HepG2 (cell line): ENCODE measurements around the gene FAM20C. TPM values are rescaled to one million over a fixed set of nuclear protein-coding genes. Genes with fewer than 3 reads are reported as not detected.

Experiments used
- ATAC-seq: fragments of 200-7000 bp; cut with Tn5 transposase; 3 replicates; pipeline ENCODE4 v1.9.1; 2020; ENCODE audit warnings: mild to moderate bottlenecking, moderate library complexity
- BruUV-seq: library from RNA; stranded (reverse); fragments of 400-500 nt; replicated peaks from 2 replicates; lab custom pipeline; 2021; lab: Mats Ljungman, UMichigan
- CTCF ChIA-PET: fragments of 300-600 bp; formaldehyde crosslinking; extraction: SDS; loops from one replicate; lab custom pipeline; 2021; ENCODE audit warnings: low total read pairs, inconsistent platforms, low intra/inter-chr PET ratio; lab: Yijun Ruan, JAX
- POLR2A ChIA-PET: fragments of 350-600 bp; sonication (Branson Sonifier 250); formaldehyde crosslinking; loops from one replicate; lab custom pipeline; 2020; ENCODE audit warnings: antibody characterized with exemption, inconsistent platforms; lab: Yijun Ruan, JAX
- DNase-seq: peaks from one replicate; pipeline ENCODE4 v3.0.0-alpha.2; 2015; ENCODE audit warnings: low spot score
- FAIRE-seq: peaks from 3 replicates; lab custom pipeline; 2011; peaks lifted over from hg19 to GRCh38; lab: Jason Lieb, UNC
- H2AFZ ChIP-seq: one replicate; pipeline ENCODE4 v1.6.1; 2011; ENCODE audit warnings: low read length, inconsistent platforms
- H3K27ac ChIP-seq: fragments of 300-600 bp; 3 replicates; pipeline ENCODE4 v1.8.0; 2011; ENCODE audit warnings: mixed run types, mild to moderate bottlenecking, mixed read lengths, low read length, inconsistent platforms; ENCODE audit not compliant: insufficient read depth; ENCODE audit errors: extremely low read length
- H3K27me3 ChIP-seq, 2 experiments: fragments of 200-600 bp in 1 of 2; 2 replicates in 1 of 2; 3 replicates in 1 of 2; pipeline versions ENCODE4 v1.6.0 to v1.8.0; 2011; ENCODE audit warnings: low read length in 2 of 2, mild to moderate bottlenecking in 2 of 2, moderate library complexity in 2 of 2, inconsistent platforms in 1 of 2; ENCODE audit not compliant: insufficient read depth in 2 of 2, control insufficient read depth in 1 of 2
- H3K36me3 ChIP-seq, 2 experiments: fragments of 200-600 bp in 1 of 2; replicated peaks in 1 of 2; 2 replicates in 1 of 2; 3 replicates in 1 of 2; pipeline versions ENCODE4 v1.5.1 to v1.8.0; 2011; ENCODE audit warnings: low read length in 2 of 2, inconsistent platforms in 1 of 2; ENCODE audit not compliant: insufficient read depth in 2 of 2, control insufficient read depth in 1 of 2
- H3K4me1 ChIP-seq: 2 replicates; pipeline ENCODE4 v1.5.1; 2012; ENCODE audit warnings: low read length, inconsistent platforms; ENCODE audit not compliant: insufficient read depth
- H3K4me2 ChIP-seq: 2 replicates; pipeline ENCODE4 v1.6.0; 2011; ENCODE audit warnings: low read depth, low read length, inconsistent platforms
- H3K4me3 ChIP-seq, 3 experiments: fragments of 200-600 bp in 1 of 3; sonication (generic), shearing (Covaris generic) in 1 of 3; replicated peaks in 1 of 3; 2 replicates each; pipeline ENCODE4 v1.5.1; 2011 to 2016; ENCODE audit warnings: low read length in 3 of 3, inconsistent platforms in 2 of 3, low read depth in 2 of 3, mild to moderate bottlenecking in 2 of 3, control low read depth in 1 of 3, mixed read lengths in 1 of 3; ENCODE audit not compliant: insufficient read depth in 1 of 3
- H3K79me2 ChIP-seq: one replicate; pipeline ENCODE4 v1.6.1; 2011; ENCODE audit warnings: low read length, inconsistent platforms; ENCODE audit not compliant: insufficient read depth
- H3K9ac ChIP-seq: 2 replicates; pipeline ENCODE4 v1.6.0; 2011; ENCODE audit warnings: mild to moderate bottlenecking, low read depth, low read length, inconsistent platforms; ENCODE audit not compliant: insufficient read depth
- H3K9me3 ChIP-seq: 2 replicates; pipeline ENCODE4 v1.5.1; 2012; ENCODE audit warnings: mild to moderate bottlenecking, low read length
- H4K20me1 ChIP-seq: 2 replicates; pipeline ENCODE4 v1.6.0; 2011; ENCODE audit warnings: inconsistent platforms, mild to moderate bottlenecking, low read length, moderate library complexity; ENCODE audit not compliant: insufficient read depth
- AHR ChIP-seq: IDR thresholded peaks from 2 replicates; pipeline ENCODE4 v1.6.1; 2018; ENCODE audit warnings: missing genetic modification reagents, missing compliant biosample characterization
- BORCS8-MEF2B ChIP-seq: sonication (generic); formaldehyde crosslinking; IDR thresholded peaks from 2 replicates; pipeline ENCODE4 v1.8.0; 2022; ENCODE audit warnings: mild to moderate bottlenecking, missing genetic modification reagents
- CENPT ChIP-seq: sonication (generic); formaldehyde crosslinking; IDR thresholded peaks from 2 replicates; pipeline ENCODE4 v1.8.0; 2022; ENCODE audit warnings: low read depth, mild to moderate bottlenecking, moderate library complexity, missing genetic modification reagents
- GZF1 ChIP-seq: sonication (generic); formaldehyde crosslinking; IDR thresholded peaks from 2 replicates; pipeline ENCODE4 v1.5.1; 2020; ENCODE audit warnings: mild to moderate bottlenecking, missing genetic modification reagents
- HBP1 ChIP-seq: IDR thresholded peaks from 2 replicates; pipeline ENCODE4 v1.6.1; 2016; ENCODE audit warnings: low read depth, control low read depth
- HDAC1 ChIP-seq: sonication (generic); formaldehyde crosslinking; IDR thresholded peaks from 2 replicates; pipeline ENCODE4 v1.5.1; 2020; ENCODE audit warnings: mild to moderate bottlenecking, missing genetic modification reagents
- HNF4A ChIP-seq: sonication (generic); formaldehyde crosslinking; IDR thresholded peaks from 2 replicates; pipeline ENCODE4 v1.4.0; 2020; ENCODE audit warnings: missing genetic modification reagents
- KLF11 ChIP-seq: IDR thresholded peaks from 2 replicates; pipeline ENCODE4 v1.6.1; 2016; ENCODE audit warnings: missing compliant biosample characterization
- PITX1 ChIP-seq: sonication (generic); formaldehyde crosslinking; IDR thresholded peaks from 2 replicates; pipeline ENCODE4 v1.5.1; 2020; ENCODE audit warnings: mild to moderate bottlenecking, missing genetic modification reagents
- SOX6 ChIP-seq, 2 experiments: fragments of 450-650 bp in 1 of 2; sonication (generic) in 1 of 2; formaldehyde crosslinking in 1 of 2; IDR thresholded peaks; 2 replicates each; pipeline versions ENCODE4 v1.4.0 to v1.6.1; 2017 to 2020; ENCODE audit warnings: antibody characterized with exemption in 1 of 2, mild to moderate bottlenecking in 1 of 2, missing genetic modification reagents in 1 of 2
- TAF1 ChIP-seq: sonication (generic); formaldehyde crosslinking; IDR thresholded peaks from 2 replicates; pipeline ENCODE4 v1.4.0; 2020; ENCODE audit warnings: missing genetic modification reagents
- TARDBP ChIP-seq: sonication (generic); formaldehyde crosslinking; IDR thresholded peaks from 2 replicates; pipeline ENCODE4 v1.8.0; 2022; ENCODE audit warnings: mild to moderate bottlenecking, missing genetic modification reagents
- TERF1 ChIP-seq: sonication (generic); formaldehyde crosslinking; IDR thresholded peaks from 2 replicates; pipeline ENCODE4 v1.8.0; 2022; ENCODE audit warnings: mild to moderate bottlenecking, missing genetic modification reagents, moderate library complexity
- ZBTB34 ChIP-seq: sonication (generic); formaldehyde crosslinking; IDR thresholded peaks from 2 replicates; pipeline ENCODE4 v1.8.0; 2022; ENCODE audit warnings: mild to moderate bottlenecking, missing genetic modification reagents
- ZNF234 ChIP-seq: sonication (generic); formaldehyde crosslinking; conservative IDR thresholded peaks from 2 replicates; pipeline ENCODE4 v1.5.1; 2020; ENCODE audit warnings: mild to moderate bottlenecking, missing genetic modification reagents
- ZNF431 ChIP-seq: sonication (generic); formaldehyde crosslinking; IDR thresholded peaks from 2 replicates; pipeline ENCODE4 v1.9.0; 2022; ENCODE audit warnings: missing genetic modification reagents, low read depth, mild to moderate bottlenecking, borderline replicate concordance
- ZNF580 ChIP-seq: IDR thresholded peaks from 2 replicates; pipeline ENCODE4 v1.6.1; 2016; ENCODE audit warnings: low read depth, borderline replicate concordance
- ZNF678 ChIP-seq: sonication (generic); formaldehyde crosslinking; IDR thresholded peaks from 2 replicates; pipeline ENCODE4 v1.4.0; 2020; ENCODE audit warnings: mild to moderate bottlenecking, missing genetic modification reagents
- ZNF781 ChIP-seq: sonication (generic); formaldehyde crosslinking; IDR thresholded peaks from 2 replicates; pipeline ENCODE4 v1.5.1; 2020; ENCODE audit warnings: borderline replicate concordance, mild to moderate bottlenecking, missing genetic modification reagents; ENCODE audit errors: not compliant biosample characterization
- WGBS: methylation state at CpG from one replicate; pipeline ENCODE4 v1.1.6; 2017; ENCODE audit warnings: low lambda C conversion rate; 5-methylcytosine and 5-hydroxymethylcytosine counted together
- in situ Hi-C: cut with HindIII; loops from 2 replicates; pipeline ENCODE4 v1.10.0; 2017; ENCODE audit warnings: low pct_unique_long_range_greater_than_20kb; ENCODE audit not compliant: extremely low pct_ligation_motif_present
- intact Hi-C: fragments of 100-400 bp; cut with micrococcal nuclease; formaldehyde crosslinking; loops from one replicate; pipeline ENCODE4 v1.10.0; 2022; ENCODE audit not compliant: unreplicated experiment
- polyA plus RNA-seq, 8 experiments: library from polyadenylated mRNA; depleted of rRNA in 3 of 8; stranded (reverse) in 7 of 8; unstranded in 1 of 8; fragments of >200 nt; fragmentation: Illumina TruSeq in 4 of 8; extraction: Trizol in 4 of 8; gene quantifications; 2 replicates each; pipeline versions ENCODE4 v1.2.1 to v1.2.3, GENCODE V29; 2011 to 2016; ENCODE audit warnings: low read depth in 4 of 8, missing spikeins in 1 of 8, mixed read lengths in 1 of 8; ENCODE audit not compliant: insufficient read depth in 1 of 8
- total RNA-seq, 5 experiments: library from RNA; depleted of rRNA; stranded (reverse); fragments of >200 nt; fragmentation: Illumina TruSeq; extraction: Trizol; gene quantifications; 2 replicates each; pipeline ENCODE4 v1.2.3, GENCODE V29; 2016; ENCODE audit warnings: low read depth in 1 of 5

FAM20C gene
- total and polyA plus RNA-seq, 2 of the 13 experiments (the other 11 are each of a cell fraction or from before 2014, with no cell fraction given) = 11.9 to 19.9 TPM

- POLR2A ChIA-PET = interaction anchor here (0.8 to 2.7 kb wide), 5 partner anchors 11 to 41 kb away, joined by 3 to 22 read pairs (median 8); no protein-coding TSS in a partner anchor
- CTCF ChIA-PET = interaction anchor here (0.8 kb wide), 1 partner anchor 70 kb away, joined by 4 read pairs; no protein-coding TSS in a partner anchor
- WGBS = 2% methylated on average over 11 of the region's 27 CpGs
- no peak for TF ChIP-seq ZNF678 (CRISPR knock-in tag)
- no peak for TF ChIP-seq TERF1 (CRISPR knock-in tag)
- no peak for TF ChIP-seq CENPT (CRISPR knock-in tag)
- no peak for TF ChIP-seq KLF11 (CRISPR knock-in tag)
- TF ChIP-seq ZNF580 (CRISPR knock-in tag) = 0 out of 2 replicates have a peak, but pooled peaks have one; percentile 6
- TF ChIP-seq TARDBP (CRISPR knock-in tag) = peak; percentile 4; the same call in 1 of the 2 replicates
- peak; percentile 86 for TF ChIP-seq PITX1
- TF ChIP-seq HNF4A (CRISPR knock-in tag) = peak; percentile 34; the same call in 1 of the 2 replicates
- TF ChIP-seq AHR = 0 out of 2 replicates have a peak, but pooled peaks have one; percentile 16
- no peak for TF ChIP-seq ZNF234 (CRISPR knock-in tag)
- peak; percentile 70 for TF ChIP-seq TAF1 (CRISPR knock-in tag)
- 0 out of 2 replicates have a peak, but pooled peaks have one; percentile 65 for TF ChIP-seq ZBTB34 (CRISPR knock-in tag)
- TF ChIP-seq GZF1 (CRISPR knock-in tag) = 0 out of 2 replicates have a peak, but pooled peaks have one; percentile 30
- TF ChIP-seq ZNF431 (CRISPR knock-in tag) = 0 out of 2 replicates have a peak, but pooled peaks have one; percentile 22
- peak; percentile 40 for TF ChIP-seq ZNF781 (CRISPR knock-in tag)
- peak; percentile 41; the same call in 1 of the 2 replicates for TF ChIP-seq BORCS8-MEF2B
- 0 out of 2 replicates have a peak, but pooled peaks have one; percentile 13 for TF ChIP-seq HBP1 (CRISPR knock-in tag)
- TF ChIP-seq SOX6 (IDR thresholded peaks at IDR 0.05) = no peak
- peak; percentile 9; the same call in 1 of the 2 replicates for TF ChIP-seq SOX6 (CRISPR knock-in tag; IDR thresholded peaks at IDR 0.05)
- peak; percentile 47; the same call in 1 of the 2 replicates for TF ChIP-seq HDAC1
Measured at GRCh38 chr7:194252-195009, 2.1 kb downstream of the FAM20C start.

More at GRCh38 chr7:194252-195009, 2.1 kb downstream of the FAM20C start:
- FAIRE-seq (peak; percentile 90), DNase-seq (peak; percentile 90), ATAC-seq (peak; percentile 67)
- H3K4me1 ChIP-seq = peaks cover 51% of the 10 kb centered on the region
- H3K4me3 ChIP-seq = peak overlapping the region; percentile 79 to 91 (median 82)
- peaks cover 13 to 36% of the 10 kb centered on the region in 2 experiments; a peak in 4 of 5 replicates for H3K36me3 ChIP-seq
- H3K27ac ChIP-seq = peak overlapping the region; percentile 81
- H3K9ac ChIP-seq = peak overlapping the region; percentile 76
- intact Hi-C loops (loop anchor here (1.0 kb wide), 1 partner anchor 25 kb away; no protein-coding TSS in a partner anchor), in situ Hi-C loops (no loop called here)
- H3K79me2 ChIP-seq = peaks cover 36% of the 10 kb centered on the region
- H2AFZ ChIP-seq = no peak overlapping the region
- no TSS peak for BruUV-seq
- H3K9me3 ChIP-seq = no peaks in the 10 kb centered on the region
- H3K27me3 ChIP-seq = peaks cover 2 to 9% of the 10 kb centered on the region in 2 experiments; a peak in 2 of 5 replicates
- H4K20me1 ChIP-seq = peaks cover 7% of the 10 kb centered on the region
- H3K4me2 ChIP-seq = peak overlapping the region; percentile 76
